Liver (tissue), 9 donors: Measurements from ENCODE around the gene PPM1L. TPM values are rescaled to one million over a fixed set of nuclear protein-coding genes. Genes with fewer than 3 reads are reported as not detected.

Experiments used
- DNase-seq: peaks from one replicate; pipeline ENCODE4 v3.0.0-alpha.2; 2017; ENCODE audit warnings: low spot score
- H3K27ac ChIP-seq, 2 donors: one replicate each; pipeline ENCODE4 v1.7.0; 2013; ENCODE audit warnings: inconsistent platforms in 2 of 2, low read length in 2 of 2, control low read depth in 1 of 2, low read depth in 1 of 2, mild to moderate bottlenecking in 1 of 2
- H3K27me3 ChIP-seq, 4 donors: one replicate each; pipeline versions ENCODE4 v1.6.1 to v1.7.0; 2013; ENCODE audit warnings: low read length in 3 of 4, inconsistent platforms in 1 of 4, mild to moderate bottlenecking in 1 of 4, moderate library complexity in 1 of 4; ENCODE audit not compliant: control insufficient read depth in 4 of 4, insufficient read depth in 4 of 4
- H3K36me3 ChIP-seq, 4 donors: one replicate each; pipeline versions ENCODE4 v1.6.1 to v1.7.0; 2013; ENCODE audit warnings: low read length in 3 of 4, mild to moderate bottlenecking in 3 of 4, low read depth in 1 of 4, moderate library complexity in 1 of 4; ENCODE audit not compliant: control insufficient read depth in 4 of 4, insufficient read depth in 3 of 4
- H3K4me1 ChIP-seq, 4 donors: one replicate each; pipeline versions ENCODE4 v1.6.1 to v1.7.0; 2013; ENCODE audit warnings: low read length in 3 of 4, mild to moderate bottlenecking in 3 of 4, moderate library complexity in 1 of 4; ENCODE audit not compliant: control insufficient read depth in 4 of 4, insufficient read depth in 4 of 4
- H3K4me3 ChIP-seq, 3 donors: one replicate each; pipeline versions ENCODE4 v1.6.1 to v1.7.0; 2013; ENCODE audit warnings: low read length in 3 of 3, control low read depth in 1 of 3, low read depth in 1 of 3, mild to moderate bottlenecking in 1 of 3
- H3K9ac ChIP-seq, 2 donors: one replicate each; pipeline ENCODE4 v1.7.0; 2013; ENCODE audit warnings: low read length in 2 of 2, mild to moderate bottlenecking in 2 of 2, moderate library complexity in 2 of 2, control low read depth in 1 of 2, low read depth in 1 of 2
- H3K9me3 ChIP-seq, 4 donors: one replicate each; pipeline versions ENCODE4 v1.6.1 to v1.7.0; 2013; ENCODE audit warnings: low read length in 3 of 4; ENCODE audit not compliant: control insufficient read depth in 4 of 4
- ATF3 ChIP-seq: IDR thresholded peaks from 2 replicates; pipeline ENCODE4 v1.6.1; 2016; ENCODE audit warnings: antibody characterized with exemption
- CTCF ChIP-seq: fragments of 150-350 bp; IDR thresholded peaks from 2 replicates; pipeline ENCODE4 v1.5.1; 2017; ENCODE audit warnings: improper control_type of control experiment, low read depth, low read length; ENCODE audit not compliant: missing input control
- EGR1 ChIP-seq, 2 donors: IDR thresholded peaks; 2 replicates each; pipeline ENCODE4 v1.6.1; 2016 to 2018; ENCODE audit warnings: antibody characterized with exemption in 2 of 2, low read depth in 2 of 2
- FOXA1 ChIP-seq: IDR thresholded peaks from 2 replicates; pipeline ENCODE4 v1.6.1; 2016; ENCODE audit warnings: antibody characterized with exemption
- FOXA2 ChIP-seq: IDR thresholded peaks from 2 replicates; pipeline ENCODE4 v1.6.1; 2016; ENCODE audit warnings: antibody characterized with exemption
- GABPA ChIP-seq, 2 donors: IDR thresholded peaks in 1 of 2; conservative IDR thresholded peaks in 1 of 2; 2 replicates each; pipeline ENCODE4 v1.6.1; 2016; ENCODE audit warnings: antibody characterized with exemption in 2 of 2, mild to moderate bottlenecking in 1 of 2, moderate library complexity in 1 of 2
- HNF4A ChIP-seq, 2 donors: conservative IDR thresholded peaks; 2 replicates each; pipeline ENCODE4 v1.6.1; 2016; ENCODE audit warnings: antibody characterized with exemption in 2 of 2, mild to moderate bottlenecking in 2 of 2
- HNF4G ChIP-seq: IDR thresholded peaks from 2 replicates; pipeline ENCODE4 v1.6.1; 2016; ENCODE audit warnings: antibody characterized with exemption
- JUND ChIP-seq, 2 donors: IDR thresholded peaks; 2 replicates each; pipeline ENCODE4 v1.6.1; 2016; ENCODE audit warnings: antibody characterized with exemption in 2 of 2
- MAX ChIP-seq: IDR thresholded peaks from 2 replicates; pipeline ENCODE4 v1.6.1; 2016; ENCODE audit warnings: antibody characterized with exemption
- NR2F2 ChIP-seq: IDR thresholded peaks from 2 replicates; pipeline ENCODE4 v1.6.1; 2016; ENCODE audit warnings: antibody characterized with exemption
- RAD21 ChIP-seq, 2 donors: IDR thresholded peaks; 2 replicates each; pipeline ENCODE4 v1.6.1; 2016; ENCODE audit warnings: antibody characterized with exemption in 2 of 2, mild to moderate bottlenecking in 2 of 2
- REST ChIP-seq: IDR thresholded peaks from 2 replicates; pipeline ENCODE4 v1.6.1; 2016; ENCODE audit warnings: antibody characterized with exemption, mild to moderate bottlenecking
- RXRA ChIP-seq, 2 donors: IDR thresholded peaks; 2 replicates each; pipeline ENCODE4 v1.6.1; 2017 to 2018; ENCODE audit warnings: antibody characterized with exemption in 2 of 2, mild to moderate bottlenecking in 1 of 2
- SP1 ChIP-seq: IDR thresholded peaks from 2 replicates; pipeline ENCODE4 v1.6.1; 2018; ENCODE audit warnings: antibody characterized with exemption, mild to moderate bottlenecking
- TAF1 ChIP-seq: conservative IDR thresholded peaks from 2 replicates; pipeline ENCODE4 v1.6.1; 2016; ENCODE audit warnings: antibody characterized with exemption, mild to moderate bottlenecking
- YY1 ChIP-seq: IDR thresholded peaks from 2 replicates; pipeline ENCODE4 v1.6.1; 2016; ENCODE audit warnings: antibody characterized with exemption, mild to moderate bottlenecking
- WGBS: extraction: QIAGEN DNeasy Blood & Tissue Kit; methylation state at CpG from one replicate; pipeline ENCODE4 v1.1.7; 2013; 5-methylcytosine and 5-hydroxymethylcytosine counted together
- polyA plus RNA-seq, 2 donors: library from polyadenylated mRNA; stranded (reverse) in 1 of 2; unstranded in 1 of 2; fragments of 200-250 nt in 1 of 2; fragments of >200 nt in 1 of 2; fragmentation: Nextera tagmentation in 1 of 2; extraction: Ambion mirVana in 1 of 2; gene quantifications; one replicate each; pipeline versions ENCODE4 v1.2.1 to v1.2.3, GENCODE V29; 2013 to 2015
- total RNA-seq, 2 donors: library from RNA; depleted of rRNA; stranded (reverse); fragments of >200 nt; gene quantifications; one replicate each; pipeline ENCODE4 v1.2.3, GENCODE V29; 2014
- TF ChIP-seq, protein P1 (sequence below): IDR thresholded peaks from 2 replicates; pipeline ENCODE4 v1.6.1; 2016; ENCODE audit warnings: antibody characterized with exemption
- donor health status: healthy.
- donor health status: healthy.
- donor health status: healthy.
- donor health status: healthy.
- donor health status: healthy.

The PPM1L gene
- total and polyA plus RNA-seq, 4 donors, result 1.6 to 8.5 (median 4.8) TPM

DNA sequence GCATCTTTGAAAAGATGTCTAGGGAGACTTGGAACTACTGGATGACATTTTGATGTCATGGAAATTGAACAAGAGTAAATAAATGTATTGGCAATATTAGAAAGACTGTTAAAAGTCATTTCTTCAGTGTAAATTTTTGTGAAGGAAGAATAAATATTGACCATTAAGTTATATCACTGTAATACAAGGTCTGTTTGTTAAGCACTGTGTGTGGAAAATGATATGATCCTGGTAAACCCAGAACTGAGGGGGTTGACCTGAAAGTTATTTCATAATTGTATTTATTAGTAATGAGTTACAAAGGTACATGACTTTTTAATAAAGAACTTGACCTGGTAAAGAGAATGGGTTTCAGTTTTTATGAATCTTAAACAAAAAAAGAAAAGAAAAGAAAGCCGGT lies 242.6 kb downstream of the PPM1L start:
- TF ChIP-seq SP1 (no peak), YY1 (no peak), TAF1 (no peak), FOXA1 (no peak), ATF3 (no peak), JUND (IDR thresholded peaks at IDR 0.05) (no peak), HNF4G (no peak), EGR1 (IDR thresholded peaks at IDR 0.05; ENCODE audit: low read depth in 2 of 2) (no peak), HNF4A (conservative IDR thresholded peaks at IDR 0.05) (no peak), FOXA2 (no peak), CTCF (no peak), REST (no peak), GABPA (IDR thresholded peaks at IDR 0.05 in 1 of 2, conservative IDR thresholded peaks at IDR 0.05 in 1 of 2) (no peak), RAD21 (IDR thresholded peaks at IDR 0.05) (no peak), RXRA (IDR thresholded peaks at IDR 0.05) (no peak), NR2F2 (no peak), MAX (no peak)
- TF ChIP-seq, protein P1, sequence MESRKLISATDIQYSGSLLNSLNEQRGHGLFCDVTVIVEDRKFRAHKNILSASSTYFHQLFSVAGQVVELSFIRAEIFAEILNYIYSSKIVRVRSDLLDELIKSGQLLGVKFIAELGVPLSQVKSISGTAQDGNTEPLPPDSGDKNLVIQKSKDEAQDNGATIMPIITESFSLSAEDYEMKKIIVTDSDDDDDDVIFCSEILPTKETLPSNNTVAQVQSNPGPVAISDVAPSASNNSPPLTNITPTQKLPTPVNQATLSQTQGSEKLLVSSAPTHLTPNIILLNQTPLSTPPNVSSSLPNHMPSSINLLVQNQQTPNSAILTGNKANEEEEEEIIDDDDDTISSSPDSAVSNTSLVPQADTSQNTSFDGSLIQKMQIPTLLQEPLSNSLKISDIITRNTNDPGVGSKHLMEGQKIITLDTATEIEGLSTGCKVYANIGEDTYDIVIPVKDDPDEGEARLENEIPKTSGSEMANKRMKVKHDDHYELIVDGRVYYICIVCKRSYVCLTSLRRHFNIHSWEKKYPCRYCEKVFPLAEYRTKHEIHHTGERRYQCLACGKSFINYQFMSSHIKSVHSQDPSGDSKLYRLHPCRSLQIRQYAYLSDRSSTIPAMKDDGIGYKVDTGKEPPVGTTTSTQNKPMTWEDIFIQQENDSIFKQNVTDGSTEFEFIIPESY, result no peak

More for the DNA sequence above, 242.6 kb downstream of the PPM1L start:
- Histone ChIP-seq H3K27ac (no peak overlapping the region), H3K4me1 (no peaks in the 10 kb centered on the region), H3K9me3 (no peaks in the 10 kb centered on the region), H3K27me3 (no peaks in the 10 kb centered on the region), H3K4me3 (no peak overlapping the region), H3K36me3 (no peaks in the 10 kb centered on the region), H3K9ac (no peak overlapping the region)
- WGBS, result 98% methylated on average over 1 of the region's 1 CpG
- no peak for DNase-seq
